Spleen (tissue), 11 donors: ENCODE results near the gene CD3D. TPM values are rescaled to one million over a fixed set of nuclear protein-coding genes. Genes with fewer than 3 reads are reported as not detected.

ENCODE experiments used
- DNase-seq: peaks from one replicate; pipeline ENCODE4 v3.0.0-alpha.2; 2020
- H3K27ac ChIP-seq, 8 donors: fragments of 200-600 bp; sonication (generic) in 7 of 8; 1 replicate in 4 of 8; 2 replicates in 4 of 8; pipeline versions ENCODE4 v1.5.0 to v1.8.0; 2016 to 2021; ENCODE audit warnings: inconsistent platforms in 4 of 8, mild to moderate bottlenecking in 4 of 8, moderate library complexity in 1 of 8
- H3K27me3 ChIP-seq, 7 donors: fragments of 200-600 bp; sonication (generic) in 6 of 7; replicated peaks in 1 of 7; 1 replicate in 4 of 7; 2 replicates in 3 of 7; pipeline versions ENCODE4 v1.5.0 to v1.8.0; 2016 to 2021; ENCODE audit warnings: inconsistent platforms in 3 of 7, mild to moderate bottlenecking in 1 of 7
- H3K36me3 ChIP-seq, 6 donors: fragments of 200-600 bp; sonication (generic) in 5 of 6; 1 replicate in 4 of 6; 2 replicates in 2 of 6; pipeline versions ENCODE4 v1.5.0 to v1.8.0; 2016 to 2021; ENCODE audit warnings: inconsistent platforms in 2 of 6
- H3K4me1 ChIP-seq, 6 donors: fragments of 200-600 bp; sonication (generic) in 5 of 6; 1 replicate in 3 of 6; 2 replicates in 3 of 6; pipeline versions ENCODE4 v1.5.0 to v1.8.0; 2016 to 2021; ENCODE audit warnings: inconsistent platforms in 3 of 6
- H3K4me3 ChIP-seq, 8 donors: fragments of 200-600 bp; sonication (generic) in 7 of 8; 1 replicate in 4 of 8; 2 replicates in 4 of 8; pipeline versions ENCODE4 v1.5.0 to v1.8.0; 2016 to 2021; ENCODE audit warnings: inconsistent platforms in 4 of 8, mild to moderate bottlenecking in 4 of 8, moderate library complexity in 2 of 8
- H3K9me3 ChIP-seq, 8 donors: fragments of 200-600 bp; sonication (generic) in 7 of 8; 1 replicate in 4 of 8; 2 replicates in 4 of 8; pipeline versions ENCODE4 v1.5.0 to v1.8.0; 2016 to 2021; ENCODE audit warnings: inconsistent platforms in 4 of 8
- POLR2A ChIP-seq, 3 donors: fragments of 450-650 bp; IDR thresholded peaks; one replicate each; pipeline ENCODE4 v1.5.1; 2017; ENCODE audit warnings: antibody characterized with exemption in 3 of 3, mild to moderate bottlenecking in 1 of 3
- POLR2AphosphoS5 ChIP-seq, 3 donors: sonication (generic); formaldehyde crosslinking; IDR thresholded peaks; one replicate each; pipeline ENCODE4 v1.5.1; 2017; ENCODE audit warnings: antibody characterized with exemption in 3 of 3
- WGBS, 5 donors: extraction: QIAGEN DNeasy Blood & Tissue Kit in 3 of 5; methylation state at CpG; one replicate each; pipeline versions ENCODE4 v1.1.5 to v1.1.7; 2013 to 2018; 5-methylcytosine and 5-hydroxymethylcytosine counted together
- intact Hi-C: fragments of 100-400 bp; cut with DNase I; formaldehyde crosslinking; loops from one replicate; pipeline ENCODE4 v1.15.0; 2023; ENCODE audit warnings: low total_unique reads
- polyA plus RNA-seq, 3 donors: library from polyadenylated mRNA; stranded (reverse); fragments of 200-250 nt; gene quantifications; one replicate each; pipeline ENCODE4 v1.2.1, GENCODE V29; 2013
- total RNA-seq, 7 donors: library from RNA; depleted of rRNA in 3 of 7; stranded (reverse); fragments of >200 nt in 3 of 7; fragmentation: NEBNext Ultra II Directional in 4 of 7; extraction: Animal tissue kit (Norgen Biotek cat#: 25700) in 4 of 7; gene quantifications; one replicate each; pipeline versions ENCODE4 v1.1.0 to v1.2.1, GENCODE V29; 2016 to 2021
- TF ChIP-seq, protein P1 (sequence below), 11 experiments: fragments of 200-600 bp in 7 of 11; fragments of 450-650 bp in 4 of 11; sonication (generic) in 4 of 11; IDR thresholded peaks in 8 of 11; conservative IDR thresholded peaks in 3 of 11; 1 replicate in 7 of 11; 2 replicates in 4 of 11; pipeline versions ENCODE4 v1.4.0 to v1.8.0; 2016 to 2021; ENCODE audit warnings: antibody characterized with exemption in 11 of 11, inconsistent platforms in 4 of 11, mild to moderate bottlenecking in 1 of 11
- donor health status: healthy with polysubstance abuse.
- donor health status: DM: no; HTN: no; CAD: no; lungs with moderate emphysema.
- donor health status: DM: no; HTN: no; CAD: no.
- donor health status: Bipolar disorder and iron deficiency.
- donor health status: healthy.
- donor health status: DM: no; HTN: no; CAD: no.
- donor health status: DM: yes; HTN: yes; CAD: no.

The CD3D gene
- total and polyA plus RNA-seq, 10 donors = 27.3 to 70.7 (median 42.3) TPM

DNA sequence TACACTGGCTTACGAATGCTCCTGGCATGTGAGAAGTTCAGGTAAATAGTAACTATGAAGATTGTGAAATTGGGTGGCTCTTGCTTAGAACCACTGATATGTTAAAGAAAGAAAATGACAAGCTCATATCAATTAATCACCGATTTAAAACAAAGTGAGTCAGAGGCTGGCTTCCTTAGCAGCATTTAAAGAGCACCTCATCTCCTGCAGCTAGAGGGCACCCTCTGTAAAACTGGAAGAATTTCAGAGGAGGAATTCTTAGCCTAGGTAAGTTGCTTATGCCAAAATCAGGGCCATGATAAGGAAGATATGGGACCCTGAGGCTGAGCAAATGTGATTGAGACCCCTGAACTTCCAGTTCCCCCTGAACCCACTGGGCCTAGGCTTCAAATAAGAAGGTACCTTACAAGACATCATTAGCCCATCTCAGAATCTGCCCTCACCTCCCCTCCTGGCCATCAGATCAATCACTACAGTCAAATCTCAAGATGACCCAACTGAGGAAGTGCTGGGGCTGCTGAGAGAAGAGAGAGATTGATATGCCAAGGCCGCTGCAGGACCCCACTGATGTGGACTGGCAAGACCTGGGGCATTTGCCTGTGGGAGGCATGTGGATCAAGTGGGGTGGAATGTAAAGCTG is 46.6 kb downstream of the CD3D start:
- 49 to 64% (median 62%) methylated on average over 3 of the region's 3 CpGs for WGBS, 5 donors
- DNase-seq = no peak
- no peaks in the 10 kb centered on the region for H3K9me3 ChIP-seq
- H3K36me3 ChIP-seq = no peaks in the 10 kb centered on the region
- peaks cover 0 to 15% (median 4%) of the 10 kb centered on the region in 6 donors for H3K4me1 ChIP-seq
- no peak for TF ChIP-seq POLR2A (IDR thresholded peaks at IDR 0.05)
- no peak for TF ChIP-seq POLR2AphosphoS5 (IDR thresholded peaks at IDR 0.05)
- TF ChIP-seq, protein P1, sequence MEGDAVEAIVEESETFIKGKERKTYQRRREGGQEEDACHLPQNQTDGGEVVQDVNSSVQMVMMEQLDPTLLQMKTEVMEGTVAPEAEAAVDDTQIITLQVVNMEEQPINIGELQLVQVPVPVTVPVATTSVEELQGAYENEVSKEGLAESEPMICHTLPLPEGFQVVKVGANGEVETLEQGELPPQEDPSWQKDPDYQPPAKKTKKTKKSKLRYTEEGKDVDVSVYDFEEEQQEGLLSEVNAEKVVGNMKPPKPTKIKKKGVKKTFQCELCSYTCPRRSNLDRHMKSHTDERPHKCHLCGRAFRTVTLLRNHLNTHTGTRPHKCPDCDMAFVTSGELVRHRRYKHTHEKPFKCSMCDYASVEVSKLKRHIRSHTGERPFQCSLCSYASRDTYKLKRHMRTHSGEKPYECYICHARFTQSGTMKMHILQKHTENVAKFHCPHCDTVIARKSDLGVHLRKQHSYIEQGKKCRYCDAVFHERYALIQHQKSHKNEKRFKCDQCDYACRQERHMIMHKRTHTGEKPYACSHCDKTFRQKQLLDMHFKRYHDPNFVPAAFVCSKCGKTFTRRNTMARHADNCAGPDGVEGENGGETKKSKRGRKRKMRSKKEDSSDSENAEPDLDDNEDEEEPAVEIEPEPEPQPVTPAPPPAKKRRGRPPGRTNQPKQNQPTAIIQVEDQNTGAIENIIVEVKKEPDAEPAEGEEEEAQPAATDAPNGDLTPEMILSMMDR (IDR thresholded peaks at IDR 0.05 in 8 of 11, conservative IDR thresholded peaks at IDR 0.05 in 3 of 11) = peak in 9 of 11 experiments; percentile 22 to 68 (median 54)
- peaks cover 0 to 11% (median 0%) of the 10 kb centered on the region in 7 donors for H3K27me3 ChIP-seq
- intact Hi-C loops = loop anchor here (5.0 kb wide), 1 partner anchor 56 kb away; no protein-coding TSS in a partner anchor
- no peak overlapping the region for H3K27ac ChIP-seq
- H3K4me3 ChIP-seq = no peak overlapping the region

DNA sequence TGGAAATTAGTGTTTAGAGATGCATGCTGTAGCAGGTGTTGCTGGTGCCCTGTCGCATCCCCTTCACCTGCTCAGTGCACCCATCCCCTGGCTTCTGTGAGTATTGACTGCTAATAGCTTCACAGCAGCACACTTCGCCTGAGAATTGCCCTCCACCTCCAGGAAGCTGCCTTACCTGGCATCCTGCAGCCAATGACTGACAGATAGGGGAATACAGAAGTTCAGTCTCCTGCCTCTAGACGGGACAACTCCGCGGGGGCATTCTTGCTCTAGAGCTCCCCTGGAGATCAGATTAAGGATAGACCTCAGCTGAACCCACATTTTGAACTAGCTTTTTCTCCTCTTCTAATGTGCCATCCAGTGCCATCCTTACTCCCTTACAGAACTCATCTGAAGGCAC is 47.3 kb downstream of the CD3D start:
- TF ChIP-seq POLR2AphosphoS5 (IDR thresholded peaks at IDR 0.05) (no peak), POLR2A (IDR thresholded peaks at IDR 0.05) (no peak)
- TF ChIP-seq, protein P1 (IDR thresholded peaks at IDR 0.05 in 8 of 11, conservative IDR thresholded peaks at IDR 0.05 in 3 of 11) = no peak
- Histone ChIP-seq H3K27ac (no peak overlapping the region), H3K4me3 (no peak overlapping the region), H3K36me3 (no peaks in the 10 kb centered on the region), H3K27me3 (peaks cover 0 to 11% (median 0%) of the 10 kb centered on the region in 7 donors), H3K4me1 (peaks cover 0 to 20% (median 7%) of the 10 kb centered on the region in 6 donors), H3K9me3 (no peaks in the 10 kb centered on the region)
- no peak for DNase-seq
- 67 to 82% (median 77%) methylated on average over 5 of the region's 5 CpGs for WGBS, 5 donors
- intact Hi-C loops = loop anchor here (5.0 kb wide), 1 partner anchor 57 kb away; no protein-coding TSS in a partner anchor

DNA sequence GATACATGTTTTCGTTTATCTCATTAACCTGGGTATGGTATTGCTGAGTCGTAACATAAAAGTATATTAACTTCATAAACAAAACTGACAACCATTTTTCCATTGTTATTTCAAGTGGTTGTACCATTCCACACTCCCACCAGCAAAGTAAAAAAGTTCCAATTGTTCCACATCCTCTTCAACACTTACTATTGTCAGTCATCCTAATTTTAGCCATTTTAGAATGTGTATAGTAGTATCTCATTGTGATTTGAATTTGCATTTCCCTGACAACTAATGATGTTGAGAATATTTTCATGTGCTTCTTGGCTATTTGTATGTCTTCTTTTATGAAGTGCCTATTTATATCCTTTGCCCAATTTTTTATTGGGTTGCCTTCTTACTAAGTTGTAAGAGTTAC is 48.5 kb downstream of the CD3D start:
- TF ChIP-seq POLR2A (IDR thresholded peaks at IDR 0.05) (no peak), POLR2AphosphoS5 (IDR thresholded peaks at IDR 0.05) (no peak)
- TF ChIP-seq, protein P1 (IDR thresholded peaks at IDR 0.05 in 8 of 11, conservative IDR thresholded peaks at IDR 0.05 in 3 of 11) = no peak
- Histone ChIP-seq H3K4me3 (no peak overlapping the region), H3K9me3 (no peaks in the 10 kb centered on the region), H3K27ac (no peak overlapping the region), H3K4me1 (peaks cover 0 to 20% (median 7%) of the 10 kb centered on the region in 6 donors), H3K36me3 (no peaks in the 10 kb centered on the region), H3K27me3 (peaks cover 0 to 11% (median 0%) of the 10 kb centered on the region in 7 donors)
- no peak for DNase-seq
- intact Hi-C loops = loop anchor here (5.0 kb wide), 1 partner anchor 97 kb away; no protein-coding TSS in a partner anchor
- 87 to 97% (median 93%) methylated on average over 2 of the region's 2 CpGs for WGBS, 5 donors

DNA sequence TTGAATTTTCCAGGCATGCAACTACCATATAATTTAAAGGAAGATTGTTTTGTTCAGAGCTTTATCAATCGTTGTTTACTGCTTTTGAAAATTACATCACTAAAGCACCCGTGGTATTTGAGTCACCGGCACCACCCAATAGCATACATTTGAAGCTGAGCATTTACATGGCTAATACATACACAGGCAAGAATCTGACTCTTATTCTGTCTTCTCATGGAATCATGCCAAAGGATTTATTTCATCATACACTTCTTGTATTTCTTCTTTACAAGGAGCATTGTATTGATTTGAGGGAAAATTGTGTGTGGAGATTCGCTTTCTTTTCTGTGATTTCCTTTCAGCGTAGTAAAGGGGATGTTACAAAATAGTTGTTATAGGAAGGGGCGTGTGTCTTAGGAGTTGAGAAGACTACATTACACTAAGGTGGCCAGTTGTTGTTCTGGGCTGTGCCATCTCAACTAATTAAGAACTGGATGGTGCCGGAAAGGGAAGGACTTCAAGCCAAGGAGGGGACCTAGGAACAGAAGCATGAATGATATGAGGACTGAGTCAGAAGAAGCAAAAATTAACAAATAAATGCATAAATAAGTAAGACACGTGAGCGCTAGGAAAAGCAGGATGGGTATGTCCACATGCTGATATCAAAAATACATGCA is 50.9 kb downstream of the CD3D start:
- intact Hi-C loops = loop anchor here (5.0 kb wide), 1 partner anchor 94 kb away; no protein-coding TSS in a partner anchor
- Histone ChIP-seq H3K4me3 (no peak overlapping the region), H3K36me3 (no peaks in the 10 kb centered on the region), H3K27me3 (peaks cover 0 to 11% (median 0%) of the 10 kb centered on the region in 7 donors), H3K9me3 (no peaks in the 10 kb centered on the region), H3K27ac (peak overlapping the region in 4 of 8 donors; percentile 10 to 53 (median 30)), H3K4me1 (peaks cover 0 to 20% (median 7%) of the 10 kb centered on the region in 6 donors)
- DNase-seq = no peak
- WGBS, 5 donors = 59 to 81% (median 73%) methylated on average over 9 of the region's 9 CpGs
- TF ChIP-seq, protein P1 (IDR thresholded peaks at IDR 0.05 in 8 of 11, conservative IDR thresholded peaks at IDR 0.05 in 3 of 11) = no peak
- TF ChIP-seq POLR2A (IDR thresholded peaks at IDR 0.05) (no peak), POLR2AphosphoS5 (IDR thresholded peaks at IDR 0.05) (no peak)
